ENCODE data around the gene LTC4S. TPM values are rescaled to one million over a fixed set of nuclear protein-coding genes. Genes with fewer than 3 reads are reported as not detected.
"Not testable (repeated sequence)": the region's sequence is repeated elsewhere in the genome, so short reads cannot be mapped to it uniquely, and the experiment has no call there.

Gene LTC4S
- total RNA-seq, 2 experiments from 2014 or later = 0.39 to 0.42 TPM

DNA sequence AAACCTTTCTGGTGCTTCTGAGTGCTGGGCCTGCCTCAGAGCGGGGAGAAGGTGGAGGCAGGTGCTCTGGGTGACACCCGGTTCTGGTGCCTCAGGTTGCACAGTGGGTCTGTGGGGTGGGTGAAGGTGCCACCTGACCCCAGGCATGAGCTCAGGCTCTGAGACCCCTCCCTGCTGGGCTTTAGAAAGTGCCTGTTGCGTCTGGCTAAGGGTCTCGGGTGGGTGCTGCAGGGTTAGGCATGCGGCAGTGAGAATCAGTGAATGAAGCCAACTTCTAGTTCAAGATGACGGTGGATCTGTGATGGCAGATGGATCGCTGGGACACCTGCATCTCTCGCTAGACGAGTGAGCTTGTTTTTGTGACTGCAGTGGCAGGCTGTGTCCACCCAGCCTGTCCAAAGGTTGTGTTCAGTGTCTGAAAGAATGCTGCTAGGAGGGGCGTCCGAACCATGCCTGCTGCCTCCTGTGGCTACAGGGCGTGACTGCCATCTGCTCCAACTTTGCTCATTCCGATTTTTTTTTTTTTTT lies 31.9 kb downstream of the LTC4S start:
- Mint-ChIP-seq H3K4me1 (peaks cover 34% of the 10 kb centered on the region), H3K4me3 (no peak overlapping the region), H3K9me3 (ENCODE audit: low read depth) (no peaks in the 10 kb centered on the region), H3K27ac (no peak overlapping the region), H3K36me3 (ENCODE audit: low read depth) (peaks cover 59% of the 10 kb centered on the region), H3K27me3 (no peaks in the 10 kb centered on the region)
- POLR2A ChIA-PET = interaction anchor here (0.5 to 0.6 kb wide), 2 partner anchors 52 to 202 kb away, joined by 3 to 9 read pairs; partner anchors contain the start of gene HNRNPH1
- intact Hi-C loops (cut with DNase I, micrococcal nuclease) = no loop called here
- CTCF ChIA-PET = no interaction called here
- no peak for ATAC-seq
- no peak for DNase-seq

- ATAC-seq (peak; percentile 100), DNase-seq (peak; percentile 85)
- Mint-ChIP-seq H3K4me1 (peaks cover 26% of the 10 kb centered on the region), H3K36me3 (ENCODE audit: low read depth) (peaks cover 68% of the 10 kb centered on the region), H3K27ac (peak overlapping the region; percentile 90), H3K9me3 (ENCODE audit: low read depth) (no peaks in the 10 kb centered on the region), H3K27me3 (no peaks in the 10 kb centered on the region), H3K4me3 (no peak overlapping the region)
- intact Hi-C loops (cut with DNase I, micrococcal nuclease) = no loop called here
- ChIA-PET POLR2A (interaction anchor here (1.2 kb wide), 1 partner anchor 9 kb away, joined by 4 read pairs; no protein-coding TSS in a partner anchor), CTCF (interaction anchor here (0.6 to 1.9 kb wide), 6 partner anchors 8 to 64 kb away, joined by 3 to 9 read pairs (median 4); no protein-coding TSS in a partner anchor)
Measured at GRCh38 chr5:179827680-179828079, 33.9 kb downstream of the LTC4S start.

GRCh38 chr5:179828756-179829421 lies 35.1 kb downstream of the LTC4S start:
- CTCF ChIA-PET = interaction anchor here (1.4 to 1.9 kb wide), 2 partner anchors 18 to 27 kb away, joined by 6 to 9 read pairs; no protein-coding TSS in a partner anchor
- no peak overlapping the region for H3K4me3 Mint-ChIP-seq
- H3K4me1 Mint-ChIP-seq = peaks cover 19% of the 10 kb centered on the region
- no peaks in the 10 kb centered on the region for H3K9me3 Mint-ChIP-seq (ENCODE audit: low read depth)
- no peak for ATAC-seq
- POLR2A ChIA-PET = no interaction called here
- intact Hi-C loops (cut with DNase I, micrococcal nuclease) = no loop called here
- peaks cover 69% of the 10 kb centered on the region for H3K36me3 Mint-ChIP-seq (ENCODE audit: low read depth)
- no peaks in the 10 kb centered on the region for H3K27me3 Mint-ChIP-seq
- no peak for DNase-seq
- H3K27ac Mint-ChIP-seq = peak overlapping the region; percentile 68

- Mint-ChIP-seq H3K9me3 (ENCODE audit: low read depth) (no peaks in the 10 kb centered on the region), H3K4me1 (peaks cover 19% of the 10 kb centered on the region), H3K4me3 (no peak overlapping the region), H3K27ac (peak overlapping the region; percentile 47), H3K27me3 (no peaks in the 10 kb centered on the region), H3K36me3 (ENCODE audit: low read depth) (peaks cover 64% of the 10 kb centered on the region)
- CTCF ChIA-PET = no interaction called here
- DNase-seq = no peak
- intact Hi-C loops (cut with DNase I, micrococcal nuclease) = no loop called here
- POLR2A ChIA-PET = interaction anchor here (0.7 kb wide), 1 partner anchor 10 kb away, joined by 4 read pairs; no protein-coding TSS in a partner anchor
- no peak for ATAC-seq
Measured at GRCh38 chr5:179829732-179830435, 36.1 kb downstream of the LTC4S start.

DNA sequence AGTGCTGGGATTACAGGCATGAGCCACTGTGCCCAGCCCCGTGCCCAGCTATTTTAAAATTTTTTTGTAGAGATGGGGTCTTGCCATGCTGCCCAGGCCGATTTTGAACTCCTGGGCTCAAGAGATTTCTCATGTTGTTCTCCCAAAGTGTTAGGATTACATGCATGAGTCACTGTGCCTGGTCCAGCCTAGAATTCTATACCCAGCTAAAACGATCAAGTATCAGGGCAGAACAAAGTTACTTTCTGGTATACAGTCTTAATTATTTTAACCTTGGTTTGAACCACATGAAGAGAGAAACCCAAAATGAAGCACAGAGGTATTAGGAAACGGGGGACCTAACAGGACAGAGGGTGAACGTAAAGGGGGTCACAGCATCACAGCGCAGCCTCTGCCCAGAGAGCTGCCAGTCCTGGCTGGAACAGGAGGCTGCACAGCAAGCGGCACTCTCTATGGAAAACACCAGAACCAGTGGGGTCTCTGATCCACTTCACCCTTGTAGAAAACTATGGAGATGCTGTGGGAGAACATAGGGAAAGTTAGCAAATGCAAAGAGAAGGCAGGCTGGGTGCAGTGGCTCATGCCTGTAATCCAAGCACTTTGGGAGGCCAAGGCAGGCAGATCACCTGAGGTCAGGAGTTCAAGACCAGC lies 37.2 kb downstream of the LTC4S start:
- intact Hi-C loops (cut with DNase I, micrococcal nuclease) = no loop called here
- ChIA-PET CTCF (interaction anchor here (0.6 kb wide), 1 partner anchor 10 kb away, joined by 3 read pairs; no protein-coding TSS in a partner anchor), POLR2A (no interaction called here)
- Mint-ChIP-seq H3K4me3 (no peak overlapping the region), H3K36me3 (ENCODE audit: low read depth) (peaks cover 67% of the 10 kb centered on the region), H3K4me1 (peaks cover 22% of the 10 kb centered on the region), H3K27me3 (no peaks in the 10 kb centered on the region), H3K9me3 (ENCODE audit: low read depth) (no peaks in the 10 kb centered on the region), H3K27ac (no peak overlapping the region)
- ATAC-seq (no peak), DNase-seq (no peak)

GRCh38 chr5:179832039-179832745 lies 38.4 kb downstream of the LTC4S start:
- DNase-seq (no peak), ATAC-seq (no peak)
- Mint-ChIP-seq H3K36me3 (ENCODE audit: low read depth) (peaks cover 64% of the 10 kb centered on the region), H3K9me3 (ENCODE audit: low read depth) (no peaks in the 10 kb centered on the region), H3K4me1 (peaks cover 29% of the 10 kb centered on the region), H3K4me3 (no peak overlapping the region), H3K27me3 (no peaks in the 10 kb centered on the region), H3K27ac (no peak overlapping the region)
- intact Hi-C loops (cut with DNase I, micrococcal nuclease) = no loop called here
- ChIA-PET POLR2A (interaction anchor here (0.6 to 0.9 kb wide), 2 partner anchors 12 to 131 kb away, joined by 3 to 6 read pairs; partner anchors contain the start of gene SQSTM1), CTCF (interaction anchor here (0.8 kb wide), 1 partner anchor 30 kb away, joined by 3 read pairs; no protein-coding TSS in a partner anchor)

GRCh38 chr5:179833056-179833708 lies 39.4 kb downstream of the LTC4S start:
- peak overlapping the region; percentile 42 for H3K27ac Mint-ChIP-seq
- DNase-seq (no peak), ATAC-seq (no peak)
- intact Hi-C loops (cut with DNase I, micrococcal nuclease) = no loop called here
- POLR2A ChIA-PET = no interaction called here
- no peaks in the 10 kb centered on the region for H3K27me3 Mint-ChIP-seq
- H3K36me3 Mint-ChIP-seq (ENCODE audit: low read depth) = peaks cover 60% of the 10 kb centered on the region
- H3K4me1 Mint-ChIP-seq = peaks cover 21% of the 10 kb centered on the region
- CTCF ChIA-PET = interaction anchor here (0.8 kb wide), 1 partner anchor 31 kb away, joined by 3 read pairs; no protein-coding TSS in a partner anchor
- H3K4me3 Mint-ChIP-seq = no peak overlapping the region
- H3K9me3 Mint-ChIP-seq (ENCODE audit: low read depth) = no peaks in the 10 kb centered on the region

GRCh38 chr5:179833709-179834070 lies 39.9 kb downstream of the LTC4S start:
- H3K9me3 Mint-ChIP-seq (ENCODE audit: low read depth) = no peaks in the 10 kb centered on the region
- DNase-seq (no peak), ATAC-seq (no peak)
- peaks cover 19% of the 10 kb centered on the region for H3K4me1 Mint-ChIP-seq
- H3K27me3 Mint-ChIP-seq = no peaks in the 10 kb centered on the region
- H3K27ac Mint-ChIP-seq = peak overlapping the region; percentile 42
- CTCF ChIA-PET = no interaction called here
- H3K36me3 Mint-ChIP-seq (ENCODE audit: low read depth) = peaks cover 56% of the 10 kb centered on the region
- POLR2A ChIA-PET = no interaction called here
- intact Hi-C loops (cut with DNase I, micrococcal nuclease) = no loop called here
- H3K4me3 Mint-ChIP-seq = no peak overlapping the region

DNA sequence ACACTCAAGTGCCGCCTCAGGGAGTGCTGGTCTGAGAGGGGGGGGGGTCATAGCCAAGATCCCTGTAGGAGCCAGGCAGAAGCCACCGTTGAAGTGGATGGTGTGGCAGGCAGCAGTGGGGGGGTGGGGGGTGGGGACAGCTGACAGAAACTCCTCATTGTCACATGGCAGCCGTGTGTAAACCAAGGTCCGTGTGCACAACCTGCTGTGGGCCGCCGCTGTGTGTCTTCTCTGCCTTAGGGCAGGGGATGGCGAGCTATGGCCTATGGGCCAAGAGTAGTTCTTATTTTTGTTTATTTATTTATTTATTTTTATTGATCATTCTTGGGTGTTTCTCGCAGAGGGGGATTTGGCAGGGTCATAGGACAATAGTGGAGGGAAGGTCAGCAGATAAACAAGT lies 40.3 kb downstream of the LTC4S start:
- no peaks in the 10 kb centered on the region for H3K27me3 Mint-ChIP-seq
- H3K4me1 Mint-ChIP-seq = peaks cover 19% of the 10 kb centered on the region
- no peaks in the 10 kb centered on the region for H3K9me3 Mint-ChIP-seq (ENCODE audit: low read depth)
- no peak overlapping the region for H3K4me3 Mint-ChIP-seq
- H3K27ac Mint-ChIP-seq = no peak overlapping the region
- POLR2A ChIA-PET = no interaction called here
- DNase-seq (no peak), ATAC-seq (no peak)
- intact Hi-C loops (cut with DNase I, micrococcal nuclease) = no loop called here
- peaks cover 53% of the 10 kb centered on the region for H3K36me3 Mint-ChIP-seq (ENCODE audit: low read depth)
- CTCF ChIA-PET = no interaction called here

- H3K27ac Mint-ChIP-seq; DNase-seq; H3K4me3 Mint-ChIP-seq; ATAC-seq; CTCF ChIA-PET; H3K27me3 Mint-ChIP-seq; H3K9me3 Mint-ChIP-seq (ENCODE audit: low read depth): not testable (repeated sequence)
- H3K4me1 Mint-ChIP-seq = peaks cover 19% of the 10 kb centered on the region
- H3K36me3 Mint-ChIP-seq (ENCODE audit: low read depth) = peaks cover 51% of the 10 kb centered on the region
- POLR2A ChIA-PET = interaction anchor here (0.6 kb wide), 1 partner anchor 9 kb away, joined by 3 read pairs; no protein-coding TSS in a partner anchor
- intact Hi-C loops (cut with DNase I, micrococcal nuclease) = loop anchor here in 1 of 2 experiments (5.0 kb wide), 1 partner anchor 33 kb away; no protein-coding TSS in a partner anchor
Measured at GRCh38 chr5:179834871-179835270, 41.1 kb downstream of the LTC4S start.

Measured in activated CD4-positive, alpha-beta T cell treated with anti-CD3 and anti-CD28 coated beads for 36 hours (primary cell).